WTC11 (cell line): ENCODE data around the gene KDM4C.

Experiments used
- ATF2 ChIP-seq: sonication (generic); formaldehyde crosslinking; IDR thresholded peaks from 2 replicates; pipeline ENCODE4 v1.8.1; 2022; ENCODE audit warnings: low read depth, missing genetic modification reagents, borderline replicate concordance
- CTCF ChIP-seq: fragments of 200-600 bp; IDR thresholded peaks from 2 replicates; pipeline ENCODE4 v1.8.0; 2022; ENCODE audit warnings: antibody characterized with exemption
- ZNF263 ChIP-seq: sonication (generic); formaldehyde crosslinking; IDR thresholded peaks from 2 replicates; pipeline ENCODE4 v1.8.1; 2022; ENCODE audit warnings: low read depth, mild to moderate bottlenecking, moderate library complexity, missing genetic modification reagents

GRCh38 chr9:6880626-6881025 is 122.9 kb downstream of the KDM4C start:
- no peak for TF ChIP-seq ZNF263 (CRISPR knock-in tag)
- no peak for TF ChIP-seq ATF2
- TF ChIP-seq CTCF, result no peak
